Fibroblast of gingiva (primary cell): Measurements from ENCODE around the gene TUG1.

ENCODE experiments used
- DNase-seq: peaks from one replicate; pipeline ENCODE4 v3.0.0-alpha.2; 2011; ENCODE audit warnings: low read depth

Gene TUG1

DNA sequence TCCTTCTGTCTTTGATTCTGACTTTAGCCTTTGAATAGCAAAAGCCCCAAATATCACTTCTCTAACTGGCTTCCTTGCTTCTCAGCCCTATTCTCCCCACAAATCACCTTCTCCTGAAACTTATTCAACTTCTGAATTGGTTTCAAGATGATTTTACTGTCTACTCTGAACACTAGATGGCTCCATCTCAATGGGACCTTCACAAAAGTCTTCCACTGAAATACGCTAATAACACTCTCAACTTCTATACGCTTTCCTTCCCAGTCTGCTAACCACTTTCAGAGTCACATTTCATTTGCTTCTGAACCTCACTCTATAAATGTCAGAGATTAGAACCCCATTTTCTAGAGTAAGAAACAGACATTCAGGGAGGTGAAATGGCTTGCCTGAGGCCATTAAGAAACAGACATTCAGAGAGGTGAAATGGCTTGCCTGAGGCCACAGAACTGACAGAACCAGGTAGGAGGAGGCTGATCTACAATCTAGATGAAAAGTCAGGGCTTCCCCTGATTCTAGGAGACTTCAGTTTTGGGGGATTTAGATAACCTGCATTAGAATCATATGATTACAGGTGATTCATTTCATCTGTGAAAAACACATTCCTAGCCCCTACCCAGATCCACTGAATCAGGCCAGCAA is 21.1 kb upstream of the TUG1 start:
- DNase-seq = peak; percentile 53

DNA sequence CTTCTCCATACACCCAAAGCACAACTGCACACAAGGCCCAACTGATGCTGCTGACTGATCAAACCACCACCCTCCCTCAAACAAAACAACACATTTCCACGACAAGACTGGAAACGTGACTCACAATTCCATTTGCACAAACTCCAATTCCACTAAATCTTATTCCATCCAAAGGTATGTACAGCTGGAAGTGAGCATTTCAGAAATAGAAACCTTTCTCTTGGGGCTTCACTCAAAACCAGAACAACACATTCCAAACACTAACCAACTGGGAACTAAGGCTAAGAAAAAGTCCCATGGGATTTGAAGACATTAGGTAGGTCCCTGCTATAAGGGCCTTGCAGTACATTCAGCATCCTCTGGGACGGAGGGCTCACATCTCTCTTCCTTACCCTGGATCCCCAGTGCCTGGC is 20.1 kb upstream of the TUG1 start:
- DNase-seq = no peak

DNA sequence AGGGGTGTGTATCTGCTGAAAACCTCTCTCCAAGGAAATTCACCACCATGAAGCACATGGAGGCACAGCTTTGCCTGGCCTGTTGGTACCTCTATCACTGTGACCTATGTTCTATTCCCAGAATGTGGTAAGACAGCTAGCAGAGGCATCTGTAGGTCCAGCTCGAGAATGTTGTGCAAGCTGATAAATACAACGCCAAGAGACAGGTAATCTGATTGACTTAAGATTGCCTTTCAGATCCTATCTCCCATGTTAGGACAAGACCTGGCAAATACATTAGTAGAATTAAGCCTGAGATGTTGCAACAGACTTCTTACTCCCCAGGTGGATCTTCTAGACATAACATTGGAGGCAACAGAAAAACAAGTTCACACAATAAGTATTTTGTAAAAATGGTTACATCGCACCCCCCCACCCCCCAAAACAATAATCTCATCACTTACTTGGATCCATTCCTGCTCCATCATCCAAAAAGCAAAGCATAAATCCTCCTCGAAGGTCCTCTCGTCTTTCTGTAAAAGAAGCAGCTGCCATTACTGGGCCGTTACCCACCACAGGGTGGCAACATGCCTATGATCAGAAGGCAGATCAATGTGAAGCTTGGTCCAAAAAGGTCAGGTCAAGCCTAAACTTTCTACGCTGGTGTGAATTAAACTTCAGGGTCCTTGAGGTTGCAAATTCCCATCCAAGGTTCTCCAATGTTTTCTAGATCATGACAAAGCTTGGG is 19.0 kb upstream of the TUG1 start:
- no peak for DNase-seq

DNA sequence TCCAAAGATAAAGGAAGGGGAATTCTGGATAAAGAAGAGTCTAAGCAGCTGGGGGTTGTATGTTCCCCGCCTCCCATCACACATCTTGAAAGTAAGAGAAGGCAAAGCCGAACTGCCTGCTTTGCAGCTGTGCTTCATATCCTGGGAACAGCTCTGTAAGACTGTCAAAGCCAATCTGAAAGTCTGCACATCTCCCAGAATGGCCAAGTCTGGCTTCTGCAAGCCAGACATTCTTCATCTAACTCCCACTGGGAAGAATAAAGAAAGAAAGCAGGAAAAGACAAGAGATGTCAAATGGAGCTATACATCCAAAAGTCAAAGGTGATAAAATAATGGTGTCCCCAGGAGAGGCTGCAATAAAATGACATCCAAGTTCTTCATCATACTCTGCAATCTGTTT is 15.9 kb upstream of the TUG1 start:
- no peak for DNase-seq

DNA sequence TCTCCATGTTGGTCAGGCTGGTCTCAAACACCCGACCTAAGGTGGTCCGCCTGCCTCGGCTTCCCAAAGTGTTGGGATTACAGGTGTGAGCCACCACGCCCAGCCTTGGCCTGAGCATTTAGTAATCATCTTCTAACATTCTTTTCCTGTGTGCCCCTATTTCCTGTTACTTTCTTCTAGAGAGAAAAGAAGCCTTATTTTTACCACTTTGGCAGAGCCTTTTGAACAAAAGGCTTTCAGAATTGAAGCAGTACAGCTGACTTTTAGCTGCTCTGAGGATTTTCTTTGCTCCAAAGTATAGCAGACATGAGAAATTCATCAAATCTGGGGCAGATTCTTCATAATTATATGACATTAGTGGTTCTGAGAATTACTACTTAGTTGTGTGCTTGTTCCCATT is 13.9 kb upstream of the TUG1 start:
- DNase-seq = no peak

DNA sequence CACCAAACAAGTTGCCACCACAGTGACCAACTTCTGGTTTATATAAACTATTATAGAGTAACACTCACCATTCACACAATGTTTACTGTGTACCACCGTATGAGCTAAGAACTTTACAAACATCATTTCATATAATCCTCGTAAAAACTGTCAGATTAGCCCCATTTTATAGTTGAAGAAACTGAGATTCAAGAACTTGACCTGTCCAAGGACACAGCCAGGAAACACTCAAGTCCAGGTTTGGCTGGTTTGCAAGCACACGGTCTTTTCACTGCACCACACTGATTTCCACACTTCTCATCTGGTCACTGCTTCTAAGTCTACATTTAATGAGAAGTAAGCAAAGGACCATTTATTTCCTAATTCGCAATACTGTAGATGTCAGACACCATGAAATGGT is 4.2 kb upstream of the TUG1 start:
- DNase-seq = no peak

DNA sequence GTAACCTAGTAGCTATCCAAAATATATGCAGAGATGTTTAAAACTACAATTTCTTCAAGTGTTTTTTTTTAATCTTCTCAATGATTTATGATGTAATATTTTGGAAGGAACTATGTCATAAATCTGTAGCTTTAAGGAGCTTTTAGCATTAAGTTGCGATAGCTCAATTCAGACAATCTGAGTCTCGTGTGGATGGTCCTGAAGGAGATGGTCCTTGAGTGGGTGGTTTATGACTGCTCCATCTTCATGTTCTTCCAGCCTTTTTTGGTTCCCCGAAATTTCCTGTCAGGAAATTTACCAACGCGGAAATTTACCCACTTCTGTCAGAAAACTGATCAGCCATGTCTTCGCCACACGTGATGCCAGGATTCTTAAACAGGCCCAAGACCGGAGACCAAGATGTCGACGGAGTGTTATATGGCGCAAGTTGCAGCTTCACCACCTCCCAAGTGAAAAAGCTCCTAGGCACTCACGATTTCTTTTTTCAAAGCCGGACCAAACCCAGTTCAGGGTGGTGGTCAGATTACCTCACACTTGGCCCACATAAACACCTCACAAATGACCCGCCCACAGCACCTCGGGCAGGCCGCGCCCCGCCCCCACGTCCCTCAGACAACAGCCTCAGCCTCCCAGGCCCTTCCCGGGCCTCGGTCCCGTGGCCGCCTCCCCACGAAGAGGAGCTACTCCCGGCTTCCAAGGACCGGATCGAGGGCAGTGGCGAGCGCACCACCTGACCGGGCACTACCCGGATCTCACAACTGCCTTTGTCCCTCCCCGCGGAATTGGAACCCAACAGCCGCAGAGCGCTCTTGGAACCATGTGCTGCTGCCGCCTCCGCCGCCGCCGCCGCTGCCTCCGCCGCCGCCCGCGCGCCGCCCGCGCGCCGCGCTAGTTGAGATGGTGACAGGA is 796 bp upstream of the TUG1 start, which contains the start of gene MORC2:
Gene MORC2 (minus strand): TSS at position 760 of the 909 bp plus-strand sequence. CDS start 885 bp downstream, outside the sequence.
- DNase-seq = peak; percentile 5

DNA sequence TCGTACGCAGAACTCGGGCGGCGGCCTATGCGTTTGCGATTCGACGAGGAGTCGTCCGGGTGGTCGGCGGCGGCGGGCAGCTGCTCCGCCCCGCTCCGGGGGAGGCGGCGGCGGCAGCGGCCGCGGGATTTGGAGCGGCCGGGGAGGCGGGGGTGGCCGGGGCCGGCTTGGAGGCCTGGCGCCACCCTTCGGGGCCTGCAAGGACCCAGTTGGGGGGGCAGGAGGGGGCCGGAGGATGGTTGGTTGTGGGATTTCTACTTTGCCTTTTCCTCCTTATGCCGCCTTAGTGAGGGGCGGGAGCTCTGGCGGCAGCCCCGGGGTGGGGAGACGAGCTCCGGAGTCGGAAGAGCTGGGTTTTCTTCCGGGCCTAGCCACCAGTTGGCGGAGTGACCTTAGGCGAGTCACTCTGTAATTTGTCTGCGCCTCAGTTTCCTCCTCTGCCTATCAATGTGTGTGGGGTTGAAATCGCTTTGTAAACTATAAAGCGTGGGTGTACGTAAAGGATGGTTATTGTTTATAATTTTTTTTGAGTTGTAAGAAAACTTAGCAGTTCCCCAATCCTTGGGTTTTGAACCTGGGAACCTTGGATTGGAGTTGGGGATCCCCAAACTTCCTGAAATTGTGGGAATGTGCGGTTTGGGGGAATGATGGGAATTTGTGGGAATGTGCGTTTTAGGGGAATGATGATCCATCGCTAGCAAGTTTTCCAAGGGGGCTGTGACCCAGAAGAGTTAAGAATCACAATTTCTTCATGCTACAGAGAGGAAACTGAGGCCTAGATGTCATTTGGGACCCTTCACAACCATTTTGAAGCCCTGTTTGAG is 679 bp downstream of the TUG1 start:
- peak; percentile 51 for DNase-seq

DNA sequence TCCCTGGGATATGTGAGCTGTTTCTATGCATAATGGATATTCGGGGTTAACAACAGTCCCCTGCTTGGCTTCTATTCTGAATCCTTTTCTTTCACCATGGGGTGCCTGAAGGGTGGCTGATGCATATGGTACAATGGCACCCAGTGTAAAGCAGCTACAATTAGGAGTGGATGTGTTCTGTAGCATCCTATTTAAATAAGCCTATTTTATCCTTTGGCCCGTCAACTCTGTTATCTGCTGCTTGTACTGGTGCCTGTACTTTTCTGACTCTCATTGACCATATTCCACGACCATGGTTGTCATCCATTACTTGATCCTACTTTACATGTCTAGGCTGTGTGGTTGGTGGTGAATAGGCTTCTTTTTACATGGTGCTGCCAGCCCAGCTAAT is 1.3 kb downstream of the TUG1 start:
- no peak for DNase-seq

DNA sequence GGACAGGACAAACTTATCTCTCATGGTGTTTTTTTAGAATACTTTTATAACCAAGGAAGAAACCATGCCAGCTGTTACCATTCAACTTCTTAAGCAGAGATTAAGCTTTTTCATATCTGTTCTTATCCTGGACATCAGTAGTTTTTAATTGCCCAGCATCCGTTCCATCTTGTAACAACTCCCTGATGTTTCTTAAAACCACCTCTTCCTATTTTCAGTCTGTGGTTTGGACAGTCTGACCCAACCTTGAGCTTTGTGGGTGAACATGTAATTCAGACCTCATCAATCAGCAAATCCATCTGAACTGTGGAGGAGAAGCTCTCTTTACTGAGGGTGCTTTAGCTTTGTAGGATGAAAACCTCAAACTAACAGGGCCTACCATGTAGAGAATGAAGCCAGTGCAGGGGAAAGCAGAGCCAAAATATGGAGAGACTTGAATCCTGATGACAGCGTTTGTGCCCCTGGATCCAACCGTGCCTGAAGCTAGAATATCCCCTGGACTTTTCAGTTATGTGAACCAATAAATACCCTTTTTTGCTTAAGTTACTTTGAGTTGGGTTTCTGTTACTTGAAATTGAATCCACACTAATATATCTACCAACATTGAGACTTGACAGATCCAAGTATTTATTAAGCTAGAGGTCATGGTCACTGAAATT is 9.4 kb downstream of the TUG1 start:
- no peak for DNase-seq

DNA sequence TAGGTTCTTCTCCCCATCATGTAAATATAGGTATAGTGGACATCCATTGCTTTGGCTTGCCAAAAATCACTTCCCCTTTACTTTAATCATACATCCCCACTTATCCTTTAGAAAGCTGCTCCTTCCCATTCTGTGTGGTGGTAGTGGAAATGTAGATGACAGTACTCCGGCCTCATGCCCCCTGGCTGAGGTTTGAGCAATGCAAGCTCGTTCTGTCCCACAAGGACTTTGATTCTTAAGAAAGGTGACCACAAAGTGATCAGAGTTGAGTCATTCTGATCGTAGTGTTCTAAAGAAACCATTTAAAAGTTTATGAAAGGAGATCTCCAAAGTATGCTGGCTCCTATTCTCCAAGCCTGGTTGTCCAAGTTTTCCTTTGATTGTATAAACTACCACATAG is 10.9 kb downstream of the TUG1 start:
- DNase-seq = no peak

DNA sequence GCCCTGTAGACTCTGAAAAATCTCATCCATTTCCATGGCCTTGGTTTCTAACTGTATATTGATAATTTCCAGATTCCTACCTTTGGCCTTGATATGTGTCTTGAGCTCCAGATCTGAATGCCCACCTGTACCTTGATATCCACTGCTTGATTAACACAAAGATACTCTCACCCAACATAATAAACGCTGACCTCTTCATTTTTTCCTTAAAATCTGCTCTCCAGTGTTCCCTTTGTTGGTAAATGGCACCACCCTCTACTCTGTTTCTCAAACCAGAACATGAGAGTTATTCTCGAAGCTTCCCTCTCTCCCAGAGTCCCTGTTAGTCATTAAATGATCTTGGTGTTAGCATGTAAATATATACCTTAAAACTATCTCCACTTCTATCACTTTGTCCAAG is 13.4 kb downstream of the TUG1 start:
- no peak for DNase-seq

DNA sequence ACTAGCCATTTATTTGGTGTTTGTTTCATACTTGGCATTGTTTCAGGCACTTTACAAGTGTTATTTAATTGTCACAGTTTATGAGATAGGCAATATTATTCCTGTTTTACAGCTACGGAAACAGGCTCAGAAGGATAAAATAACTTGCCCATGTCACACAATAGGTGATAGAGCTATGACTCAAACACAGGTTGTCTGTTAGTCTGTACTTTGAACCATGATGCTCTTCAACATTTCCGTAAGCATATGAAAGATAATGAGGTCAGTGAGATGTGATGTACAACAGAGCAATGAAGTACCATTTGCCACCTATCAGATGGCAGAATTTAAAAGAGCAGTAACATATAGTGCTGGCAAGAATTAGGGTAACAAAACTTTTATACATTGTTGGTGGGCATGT is 15.3 kb downstream of the TUG1 start:
- no peak for DNase-seq

DNA sequence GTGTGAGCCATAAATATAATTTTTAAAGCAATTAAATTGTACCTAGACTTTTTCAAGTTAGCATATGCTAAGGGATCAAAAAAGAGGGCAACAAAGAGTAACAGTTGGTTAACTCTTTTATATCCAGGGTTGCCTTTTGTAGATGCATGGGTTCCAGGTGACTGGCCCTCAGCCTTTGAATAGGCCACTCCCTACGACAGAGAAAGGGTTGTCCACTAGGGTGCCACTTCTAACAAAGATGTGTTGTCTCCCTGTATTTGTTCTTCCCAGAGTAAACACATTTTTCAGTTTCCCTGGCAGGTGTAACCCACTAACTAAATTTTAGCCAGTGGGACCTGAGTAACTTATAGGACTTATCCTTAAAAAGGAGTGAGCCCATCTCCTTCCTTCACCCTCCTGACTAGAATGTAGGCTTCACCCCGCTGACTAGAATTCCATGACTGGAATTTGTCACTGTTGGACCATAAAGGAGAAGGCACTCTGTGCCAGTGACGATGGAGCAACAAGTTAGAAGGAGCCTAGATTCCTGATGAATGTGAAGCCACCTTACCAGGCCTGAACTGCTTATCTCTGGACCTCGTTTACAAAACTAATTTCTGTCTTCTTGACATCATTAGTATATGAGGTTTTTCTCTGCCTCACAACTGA is 16.6 kb downstream of the TUG1 start:
- no peak for DNase-seq

DNA sequence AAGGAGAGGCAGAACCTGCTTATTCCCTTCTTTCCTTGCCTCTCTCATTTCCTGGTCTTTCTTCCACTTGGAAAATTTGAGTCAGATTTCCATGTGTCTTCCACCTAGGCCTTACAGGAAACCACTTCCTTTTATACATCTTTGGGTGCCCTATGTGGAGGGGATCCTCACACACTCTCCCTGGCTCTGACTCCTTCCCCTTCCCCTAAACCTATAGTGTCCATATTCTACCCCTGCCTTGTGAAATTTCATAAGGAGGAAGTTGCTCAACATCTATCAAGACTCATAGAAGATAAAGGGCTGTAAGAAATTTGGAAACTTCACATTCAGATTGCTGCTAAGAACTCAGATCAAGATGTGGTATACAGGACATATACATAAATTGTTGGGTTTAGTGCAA is 20.4 kb downstream of the TUG1 start:
- no peak for DNase-seq

DNA sequence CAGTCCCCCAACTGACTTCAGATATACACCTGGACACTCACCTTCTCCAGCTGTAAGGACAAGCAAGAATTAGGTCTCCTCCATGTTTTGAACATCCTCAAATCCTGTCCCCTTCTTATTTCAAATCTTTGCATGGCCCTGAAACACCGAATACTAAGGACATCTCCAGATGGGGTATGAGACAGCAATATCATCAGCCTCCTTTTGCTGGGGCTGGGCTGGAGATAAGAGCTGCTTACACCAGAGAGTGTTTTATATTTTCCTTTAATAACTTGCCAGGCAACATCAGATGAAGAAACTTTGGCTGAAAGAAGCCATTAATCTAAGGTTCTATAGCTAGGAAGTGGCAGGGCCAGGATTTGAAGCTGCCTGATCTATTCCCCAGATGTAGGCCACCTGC is 21.6 kb downstream of the TUG1 start:
- no peak for DNase-seq

DNA sequence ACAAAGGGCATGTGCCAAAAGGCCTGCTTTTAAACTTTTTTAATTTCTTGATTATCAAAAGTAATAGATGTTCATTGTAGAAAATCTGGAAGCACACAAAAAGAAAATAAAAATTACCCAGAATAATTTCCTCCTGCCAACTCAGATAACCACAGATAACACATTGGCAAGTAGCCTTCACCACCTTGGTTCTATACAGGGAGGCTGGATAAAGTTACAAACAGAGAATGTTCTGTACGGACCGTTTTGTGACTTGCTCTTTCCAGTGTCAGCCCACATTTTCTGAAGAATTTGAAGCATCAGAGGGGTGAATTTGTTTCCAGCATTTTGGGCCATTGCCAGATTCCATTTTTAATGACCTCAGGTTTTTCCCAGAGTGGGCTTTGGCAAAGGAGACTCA is 23.5 kb downstream of the TUG1 start:
- DNase-seq = no peak

DNA sequence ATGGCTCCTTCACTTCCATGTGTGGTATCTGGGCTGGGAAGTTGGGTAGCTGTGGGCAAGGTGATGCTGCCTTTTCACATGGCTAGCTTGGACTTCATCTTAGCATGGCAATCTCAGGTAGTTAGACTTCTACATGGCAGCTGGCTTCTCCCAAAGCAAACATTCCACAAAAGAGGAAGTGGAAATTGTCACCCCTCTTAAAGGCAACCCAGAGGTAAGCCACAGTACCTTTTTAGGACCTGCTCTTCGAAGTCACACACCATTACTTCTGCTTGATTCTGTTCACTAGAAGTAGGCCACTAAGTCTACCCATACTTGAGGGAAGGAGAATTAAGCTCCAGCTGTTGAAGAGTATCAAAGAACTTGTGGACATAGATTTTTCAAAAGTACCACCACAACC is 25.9 kb downstream of the TUG1 start:
- DNase-seq = no peak

DNA sequence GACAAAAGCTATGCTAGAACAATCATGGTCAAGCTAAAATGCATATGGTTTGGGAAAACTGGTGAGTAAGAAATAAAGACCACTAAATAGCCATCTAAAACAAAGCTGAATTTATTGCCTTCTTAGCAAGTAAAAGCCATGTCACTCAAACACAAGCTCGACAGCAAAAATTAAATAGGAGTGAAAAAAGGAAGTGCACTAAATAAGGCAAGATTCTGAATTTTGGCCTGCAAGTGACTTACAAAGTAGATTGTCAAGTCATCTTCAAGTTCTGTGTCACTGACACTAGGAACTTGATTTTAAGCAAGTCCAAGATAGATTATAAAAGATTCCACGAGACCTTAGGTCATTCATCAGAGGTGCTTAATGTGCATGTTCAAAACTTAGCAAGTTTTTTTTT is 27.4 kb downstream of the TUG1 start:
- DNase-seq = no peak

DNA sequence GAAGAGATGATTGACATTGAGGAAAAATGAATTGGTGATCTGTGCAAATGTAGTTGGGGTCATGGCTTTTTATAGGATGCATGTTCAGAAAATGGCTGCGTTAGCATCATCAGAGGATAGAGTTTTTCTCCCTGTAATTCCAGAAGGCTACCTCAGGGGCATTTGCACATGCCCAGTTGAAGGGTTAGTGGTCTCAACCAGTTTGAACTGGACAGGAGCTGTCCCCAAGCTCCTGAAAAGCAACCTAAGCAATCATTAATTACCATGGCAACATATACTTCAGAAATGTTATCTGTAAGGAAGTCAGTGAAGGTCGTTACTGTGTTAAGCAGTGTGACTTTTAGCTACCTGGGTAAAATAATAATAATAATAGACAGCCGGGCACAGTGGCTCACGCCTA is 29.3 kb downstream of the TUG1 start:
- no peak for DNase-seq
